SIG-M5 treated with dmso at 0.1 percent for 504 hours (cell line): Measurements from ENCODE around the gene PHEX.
A peak's percentile ranks its signal among the peaks of the same experiment; 100 is the strongest.
"Not testable (repeated sequence)": the region's sequence is repeated elsewhere in the genome, so short reads cannot be mapped to it uniquely, and the experiment has no call there.

ENCODE experiments used
- DNase-seq: peaks from one replicate; lab custom pipeline; 2025; ENCODE audit not compliant: unreplicated experiment; lab: John Stamatoyannopoulos, UW

PHEX gene

GRCh38 chrX:22220941-22221340 lies 188.8 kb downstream of the PHEX start:
- no peak for DNase-seq

DNA sequence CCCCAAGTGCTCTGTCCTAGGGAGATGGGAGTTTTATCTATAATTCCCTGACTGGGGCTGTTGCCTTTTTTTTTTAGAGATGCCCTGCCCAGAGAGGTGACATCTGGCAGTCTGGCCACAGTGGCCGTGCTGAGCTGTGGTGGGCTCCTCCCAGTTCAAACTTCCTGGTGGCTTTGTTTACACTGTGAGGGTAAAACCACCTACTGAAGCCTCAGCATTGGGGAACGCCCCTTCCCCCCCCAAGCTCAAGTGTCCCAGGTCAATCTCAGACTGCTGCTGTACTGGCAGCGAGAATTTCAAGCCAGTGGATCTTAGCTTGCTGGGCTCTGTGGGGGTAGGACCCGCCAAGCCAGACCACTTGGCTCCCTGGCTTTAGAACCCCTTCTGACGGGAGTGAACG lies 202.3 kb downstream of the PHEX start:
- no peak for DNase-seq

DNA sequence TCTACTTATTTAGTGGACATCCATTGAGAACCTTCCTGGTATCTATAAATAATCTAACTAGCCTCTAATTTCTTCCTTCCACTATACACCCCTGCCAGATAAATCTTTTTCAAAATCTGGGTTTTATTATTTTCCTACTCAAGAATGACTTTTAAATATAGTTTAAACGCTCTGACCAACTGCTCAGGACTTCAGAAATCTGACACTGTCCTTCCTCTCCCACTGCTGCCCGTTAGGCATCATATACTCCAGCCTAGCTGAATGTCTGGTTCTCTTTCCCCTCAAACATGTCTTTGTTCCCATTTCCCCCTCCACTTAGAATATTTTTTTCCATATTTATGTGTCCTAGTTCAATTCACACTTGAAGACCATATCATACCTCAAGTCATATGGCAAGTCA lies 205.4 kb downstream of the PHEX start:
- DNase-seq: no peak

- DNase-seq: no peak
Observed at GRCh38 chrX:22246620-22247019, 214.5 kb downstream of the PHEX start.

DNA sequence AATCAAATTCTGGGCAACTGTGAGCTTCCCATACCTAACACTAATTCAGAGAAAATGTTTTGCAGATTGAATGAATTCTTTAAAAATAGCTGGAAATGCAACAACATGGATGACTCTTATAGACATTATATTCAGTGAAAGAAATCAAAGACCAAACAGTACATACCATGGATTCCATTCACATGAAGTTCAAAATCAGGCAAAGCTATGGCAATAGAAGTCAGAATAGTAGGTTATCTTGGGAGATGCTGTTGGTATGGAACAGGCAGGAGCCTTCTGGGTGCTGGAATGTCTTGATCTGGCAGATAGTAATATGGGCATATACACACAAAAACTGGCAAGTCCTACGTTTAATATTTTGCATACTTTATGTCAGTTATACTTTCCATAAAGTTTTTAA lies 215.0 kb downstream of the PHEX start:
- DNase-seq: no peak

DNA sequence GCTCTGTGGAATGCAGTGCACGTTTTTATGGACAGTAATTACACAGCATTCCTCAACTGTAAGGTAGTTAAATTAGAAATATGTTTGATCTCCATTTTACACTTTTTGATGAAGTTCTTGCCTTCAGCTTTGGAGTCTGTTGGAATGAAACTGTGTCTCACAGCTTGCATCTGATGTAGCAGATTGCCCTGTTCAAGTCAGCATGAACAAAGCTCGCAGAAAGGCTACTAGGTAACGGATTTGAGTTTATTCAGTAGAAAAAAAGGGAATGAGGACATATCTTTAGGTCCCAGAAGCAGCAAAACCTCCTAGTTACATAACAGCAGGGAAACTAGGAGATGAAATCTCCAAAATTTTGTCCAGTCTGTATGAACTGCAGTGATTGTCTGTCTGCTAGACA lies 216.3 kb downstream of the PHEX start:
- DNase-seq: no peak

DNA sequence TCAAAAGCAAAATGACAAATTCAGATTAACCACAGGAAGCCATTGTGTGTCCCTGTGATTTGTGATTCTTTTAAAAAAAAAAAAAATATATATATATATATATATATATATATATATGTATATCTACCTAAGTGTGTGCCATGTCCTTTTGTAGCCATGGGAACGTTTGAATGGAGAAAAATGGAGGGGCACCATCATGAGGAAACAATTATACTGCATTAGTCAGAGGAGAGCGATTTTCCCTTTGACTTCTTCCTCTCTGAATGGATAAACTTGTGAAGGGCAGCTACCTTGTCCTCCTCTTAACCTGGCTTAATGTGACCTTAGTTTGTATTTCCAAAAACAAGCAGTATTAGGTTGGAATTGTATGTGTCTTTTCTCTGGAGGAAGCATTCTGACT lies 217.2 kb downstream of the PHEX start:
- DNase-seq: no peak

DNA sequence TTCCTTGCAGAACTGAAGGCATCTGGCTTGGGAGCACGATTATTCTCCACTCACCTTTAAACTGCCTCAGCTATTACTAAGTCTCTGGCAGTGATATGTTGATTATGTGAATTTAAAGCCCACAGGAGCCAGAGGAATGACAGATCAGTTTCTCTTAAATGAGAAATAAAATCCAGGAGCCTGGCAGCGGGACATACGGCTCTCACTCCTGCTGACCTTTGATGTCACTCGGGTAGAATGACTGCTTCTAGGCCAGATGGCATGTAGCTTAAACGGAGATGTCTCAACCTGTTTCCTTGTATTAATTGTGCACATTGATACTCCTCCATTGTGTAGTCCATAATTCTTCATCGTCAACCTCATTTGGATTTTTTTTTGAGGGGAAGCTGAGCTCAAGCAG lies 236.6 kb downstream of the PHEX start:
- no peak for DNase-seq

GRCh38 chrX:22272613-22273012 lies 240.5 kb downstream of the PHEX start, which contains the start of gene CBLL2:
Gene CBLL2 (plus strand): TSS chrX:22272913. CDS start chrX:22272992, 79 bp downstream.
- no peak for DNase-seq

DNA sequence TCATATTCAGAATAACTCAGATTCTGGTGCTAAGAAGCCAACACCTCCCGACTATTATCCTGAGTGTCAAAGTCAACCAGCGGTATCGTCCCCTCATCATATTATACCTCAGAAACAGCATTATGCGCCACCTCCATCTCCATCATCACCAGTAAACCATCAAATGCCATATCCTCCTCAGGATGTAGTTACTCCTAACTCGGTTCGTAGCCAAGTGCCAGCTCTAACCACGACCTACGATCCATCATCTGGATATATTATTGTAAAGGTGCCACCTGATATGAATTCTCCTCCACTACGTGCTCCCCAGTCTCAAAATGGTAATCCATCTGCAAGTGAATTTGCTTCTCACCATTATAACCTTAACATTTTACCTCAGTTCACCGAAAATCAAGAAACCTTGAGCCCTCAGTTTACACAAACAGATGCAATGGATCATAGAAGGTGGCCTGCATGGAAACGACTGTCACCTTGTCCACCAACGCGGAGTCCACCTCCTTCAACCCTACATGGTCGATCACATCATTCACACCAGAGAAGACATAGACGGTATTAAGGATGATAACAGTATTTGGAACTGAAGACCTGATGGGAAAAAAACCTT lies 241.7 kb downstream of the PHEX start:
- no peak for DNase-seq

- no peak for DNase-seq
Observed at GRCh38 chrX:22276781-22277180, 244.7 kb downstream of the PHEX start.

GRCh38 chrX:22278375-22278774 lies 246.2 kb downstream of the PHEX start:
- DNase-seq: no peak

GRCh38 chrX:22289209-22289608 lies 257.1 kb downstream of the PHEX start:
- not testable (repeated sequence) for DNase-seq

DNA sequence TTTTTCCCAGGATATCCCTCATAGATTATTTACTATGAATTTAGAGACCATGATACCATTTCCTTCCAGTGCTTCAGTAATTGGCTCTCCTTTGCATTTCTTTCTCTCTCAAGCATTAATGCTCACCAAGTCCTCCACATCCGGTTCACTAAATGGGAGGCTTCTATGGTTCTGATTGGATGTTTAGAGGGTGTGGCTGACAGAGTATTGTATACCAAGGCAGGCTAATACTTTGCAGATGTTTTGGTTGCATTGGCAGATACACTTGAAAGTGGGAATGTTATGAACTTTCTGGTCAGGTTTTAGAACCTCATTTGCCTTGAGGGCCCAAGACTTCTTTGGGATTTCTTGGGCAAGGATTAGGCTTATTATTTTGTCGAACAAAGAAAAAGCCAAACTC lies 264.7 kb downstream of the PHEX start:
- DNase-seq: no peak

DNA sequence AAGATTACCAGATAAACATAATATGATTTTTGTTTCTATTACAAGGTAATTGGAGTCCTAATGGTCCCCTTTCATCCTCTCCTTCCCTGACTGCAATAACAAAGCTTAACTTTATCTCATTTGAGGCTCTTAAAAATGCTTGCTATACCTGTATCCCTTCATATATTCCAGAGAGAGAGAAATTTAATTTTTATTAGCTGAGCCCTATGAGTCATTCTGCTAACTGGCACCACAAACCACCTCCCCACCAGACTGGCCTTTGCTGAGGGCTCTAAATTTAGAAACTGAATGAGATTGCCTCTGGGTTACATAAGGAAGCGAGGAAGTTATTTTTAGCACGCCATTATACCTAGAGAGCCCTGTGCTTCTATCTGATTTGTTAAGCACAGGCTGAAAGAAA lies 268.0 kb downstream of the PHEX start:
- peak; percentile 4 for DNase-seq
